ENCODE measurements around the gene SULT2A1.
"Not testable (repeated sequence)": the region's sequence is repeated elsewhere in the genome, so short reads cannot be mapped to it uniquely, and the experiment has no call there.

Gene SULT2A1

DNA sequence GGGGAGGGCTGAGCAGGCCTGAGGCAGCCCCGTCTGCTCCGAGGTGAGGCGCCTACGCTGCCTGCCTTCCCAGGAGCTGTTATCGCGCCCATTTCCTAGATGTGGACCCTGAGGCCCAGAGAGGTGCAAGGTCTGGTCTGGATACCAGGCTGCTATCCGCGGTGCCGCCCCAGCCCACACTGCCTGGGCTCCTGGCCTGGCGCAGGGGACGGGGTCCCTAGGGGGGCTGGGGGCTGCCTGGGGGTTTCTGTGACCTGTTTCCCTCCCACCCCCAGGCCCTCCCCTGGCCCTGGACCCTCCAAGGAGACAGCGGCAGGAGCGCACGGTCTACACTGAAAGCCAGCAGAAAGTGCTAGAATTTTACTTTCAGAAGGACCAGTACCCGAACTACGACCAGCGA, 26.3 kb downstream of the SULT2A1 start:
- not testable (repeated sequence) for DNase-seq

DNA sequence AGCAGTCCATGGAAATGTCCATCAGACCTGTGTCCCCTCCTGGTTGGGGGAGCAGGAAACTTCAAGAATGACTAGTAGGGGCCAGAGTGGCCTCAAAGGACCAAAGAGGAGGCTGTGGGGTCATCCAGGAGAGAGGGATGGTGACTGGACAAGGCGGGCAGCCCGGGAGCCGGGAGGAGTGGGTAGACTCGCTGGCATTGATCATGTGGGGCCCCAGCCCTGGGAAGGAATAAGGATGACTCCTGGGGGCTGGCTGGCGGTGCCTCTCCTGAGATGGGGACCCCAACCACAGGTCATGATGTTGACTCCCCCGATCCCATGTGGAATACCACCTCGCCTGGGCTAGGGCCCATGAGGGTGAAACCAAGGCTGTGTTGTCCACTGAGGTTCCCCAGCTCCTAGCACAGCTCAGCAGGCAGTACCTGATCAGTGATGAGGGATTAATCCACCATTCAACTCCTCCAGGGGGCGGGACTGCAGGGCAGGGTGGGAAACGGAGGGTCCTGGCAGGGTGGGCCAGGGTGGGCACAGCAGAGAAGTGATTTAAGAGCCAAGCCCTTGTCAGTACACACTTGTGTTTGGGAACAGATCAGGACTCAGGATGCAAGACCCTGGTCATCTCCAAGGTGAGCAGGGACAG, 27.3 kb downstream of the SULT2A1 start, which contains the start of gene TPRX2:
Gene TPRX2, plus strand, starts transcription at position 590 of the 640 bp plus-strand sequence. Its CDS starts 12 bp downstream, at position 602.
- DNase-seq = not testable (repeated sequence)

DNA sequence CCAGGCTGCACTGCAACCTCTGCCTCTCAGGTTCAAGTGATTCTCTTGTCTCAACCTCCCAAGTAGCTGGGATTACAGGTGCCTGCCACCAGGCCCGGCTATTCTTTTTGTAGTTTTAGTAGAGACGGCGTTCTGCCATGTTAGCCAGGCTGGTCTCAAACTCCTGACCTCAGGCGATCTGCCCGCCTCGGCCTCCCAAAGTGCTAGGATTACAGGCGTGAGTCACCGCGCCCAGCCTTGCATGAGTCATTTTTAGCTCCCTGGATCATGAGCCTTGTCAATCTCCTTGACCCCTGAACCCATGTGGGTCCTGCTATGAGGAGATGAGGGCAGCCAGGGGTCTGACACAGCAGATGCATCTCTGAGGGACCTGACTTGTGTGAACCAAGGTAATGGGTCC, 27.9 kb downstream of the SULT2A1 start:
- not testable (repeated sequence) for DNase-seq

DNA sequence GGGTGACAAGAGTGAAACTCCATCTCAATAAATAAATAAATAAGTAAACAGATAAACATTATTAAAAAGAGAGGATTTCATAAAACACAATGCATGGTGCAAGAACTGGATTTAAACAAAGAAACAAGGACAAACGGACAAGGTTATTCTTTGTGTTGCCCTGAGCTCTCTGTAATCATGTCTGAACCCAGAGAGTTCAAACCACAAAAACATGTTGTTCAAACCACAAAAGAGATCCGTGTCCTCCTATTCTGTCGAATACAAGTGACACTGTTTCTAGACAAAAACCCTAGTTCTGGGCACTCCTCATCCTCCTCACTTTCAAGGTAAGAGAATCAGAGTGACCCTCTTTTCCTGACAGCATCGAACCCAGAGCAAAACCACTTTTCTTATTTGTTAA, 31.7 kb downstream of the SULT2A1 start:
- DNase-seq = no peak

DNA sequence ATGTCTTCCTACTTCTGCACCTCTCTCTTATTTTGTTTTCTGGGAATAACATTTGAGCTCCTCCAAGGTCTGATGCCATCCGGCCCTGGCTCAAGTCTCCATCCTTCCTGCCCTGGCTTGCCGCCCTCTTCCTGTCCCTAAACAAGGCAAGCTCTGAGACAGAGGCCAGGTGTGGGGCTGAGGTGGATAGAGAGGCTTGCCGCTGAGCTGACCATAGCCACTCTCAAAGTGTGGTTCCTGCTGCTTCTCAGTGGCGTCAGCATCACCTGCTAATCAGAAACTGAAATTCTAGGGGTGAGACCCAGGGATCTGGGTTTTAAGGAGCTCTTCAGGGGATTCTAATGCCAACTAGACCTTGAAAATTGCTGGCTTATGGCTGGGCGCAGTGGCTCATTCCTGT, 33.1 kb downstream of the SULT2A1 start:
- no peak for DNase-seq

DNA sequence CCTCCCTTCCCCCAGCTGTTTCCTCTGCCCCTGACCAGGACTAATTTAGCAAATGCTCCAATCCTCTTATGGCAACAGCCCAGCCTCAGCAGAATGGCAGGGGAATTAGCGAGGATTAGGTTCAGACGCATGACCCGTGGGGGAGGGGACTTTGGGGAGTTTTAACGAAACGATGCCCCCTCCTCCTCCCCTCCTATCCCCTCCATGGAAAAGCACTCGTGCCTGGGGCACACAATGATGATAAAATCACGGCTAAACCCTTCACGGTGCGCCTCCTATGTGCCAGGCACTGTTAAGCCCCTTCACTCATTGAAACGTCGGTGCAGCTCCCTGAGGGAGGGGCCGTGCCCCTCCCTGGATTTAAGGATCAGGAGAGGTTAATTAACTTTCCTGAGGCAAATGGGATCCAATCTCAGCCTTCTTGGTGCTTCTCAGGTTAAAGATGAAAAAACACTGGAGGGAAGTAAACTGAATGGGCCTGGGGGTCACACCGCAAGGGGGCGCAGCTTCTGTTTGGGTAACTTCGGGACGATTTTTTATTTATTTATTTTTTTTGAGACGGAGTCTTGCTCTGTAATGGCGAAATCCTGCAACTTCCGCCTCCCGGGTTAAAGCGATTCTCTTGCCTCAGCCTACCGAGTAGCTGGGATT, 37.2 kb downstream of the SULT2A1 start:
- DNase-seq = no peak

DNA sequence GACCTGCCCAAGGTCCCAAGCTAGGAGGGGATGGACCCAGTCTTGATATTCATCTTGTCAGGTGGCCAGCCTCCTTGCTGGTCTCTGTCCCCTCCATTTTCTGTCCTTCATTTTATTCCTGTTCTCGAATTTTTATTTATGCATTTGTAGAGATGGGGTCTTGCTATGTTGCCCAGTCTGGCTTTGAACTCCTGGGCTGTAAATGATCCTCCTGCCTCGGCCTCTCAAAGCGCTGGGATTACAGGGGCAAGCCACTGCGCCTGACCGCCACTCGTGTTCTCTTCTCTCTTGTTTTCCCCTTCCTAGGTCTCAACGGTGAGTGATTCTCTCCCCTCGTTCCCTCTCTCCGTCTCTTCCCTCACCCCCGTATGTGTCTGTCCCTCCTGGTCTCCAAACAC, 37.7 kb downstream of the SULT2A1 start:
- DNase-seq = no peak

DNA sequence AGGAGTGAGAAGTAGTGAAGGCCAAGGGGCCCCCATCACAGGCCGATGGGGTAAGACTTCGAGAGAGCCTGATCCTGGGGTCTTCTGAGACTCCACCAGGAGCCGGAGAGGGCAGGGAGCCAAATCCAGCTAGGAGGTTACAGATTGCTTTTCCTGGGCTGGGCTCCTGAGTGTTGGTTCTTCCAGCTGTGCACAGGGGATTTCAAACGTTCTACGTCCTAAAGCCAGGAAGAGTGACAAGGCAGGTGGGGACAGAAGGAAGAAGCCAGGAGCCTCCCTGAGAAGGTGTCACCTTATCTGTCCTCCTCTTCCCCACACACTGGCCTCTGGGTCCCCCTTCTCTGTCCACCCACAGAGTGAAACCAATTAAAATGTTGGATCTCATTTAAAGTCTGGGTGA, 43.2 kb downstream of the SULT2A1 start:
- DNase-seq = no peak

DNA sequence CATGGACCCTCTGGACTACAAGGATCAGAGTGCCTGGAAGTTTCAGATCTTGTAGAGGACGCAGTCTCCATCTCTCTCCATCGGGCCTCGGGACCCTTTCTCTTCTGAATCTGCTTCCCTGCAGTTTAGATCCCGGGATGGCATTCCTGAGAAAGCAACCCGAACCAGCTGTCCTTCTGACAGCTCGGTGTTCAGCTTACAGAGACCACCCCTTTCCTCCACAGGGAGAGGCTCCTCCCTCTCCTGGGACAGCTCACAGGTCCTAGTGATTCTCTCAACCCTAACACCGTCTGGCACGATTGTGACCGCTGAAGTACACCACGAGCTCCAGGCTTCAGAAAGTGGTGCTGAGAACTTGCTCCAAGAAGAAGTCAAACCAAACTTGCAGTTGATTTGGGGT, 46.2 kb downstream of the SULT2A1 start:
- DNase-seq = no peak

DNA sequence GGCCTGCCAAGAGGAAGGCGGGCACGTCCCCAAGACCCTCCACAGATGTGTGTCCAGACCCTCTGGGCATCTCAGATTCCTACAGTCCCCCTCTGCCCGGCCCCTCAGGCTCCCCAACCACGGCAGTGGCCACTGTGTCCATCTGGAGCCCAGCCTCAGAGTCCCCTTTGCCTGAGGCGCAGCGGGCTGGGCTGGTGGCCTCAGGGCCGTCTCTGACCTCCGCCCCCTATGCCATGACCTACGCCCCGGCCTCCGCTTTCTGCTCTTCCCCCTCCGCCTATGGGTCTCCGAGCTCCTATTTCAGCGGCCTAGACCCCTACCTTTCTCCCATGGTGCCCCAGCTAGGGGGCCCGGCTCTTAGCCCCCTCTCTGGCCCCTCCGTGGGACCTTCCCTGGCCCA, 46.7 kb downstream of the SULT2A1 start:
- DNase-seq = no peak

DNA sequence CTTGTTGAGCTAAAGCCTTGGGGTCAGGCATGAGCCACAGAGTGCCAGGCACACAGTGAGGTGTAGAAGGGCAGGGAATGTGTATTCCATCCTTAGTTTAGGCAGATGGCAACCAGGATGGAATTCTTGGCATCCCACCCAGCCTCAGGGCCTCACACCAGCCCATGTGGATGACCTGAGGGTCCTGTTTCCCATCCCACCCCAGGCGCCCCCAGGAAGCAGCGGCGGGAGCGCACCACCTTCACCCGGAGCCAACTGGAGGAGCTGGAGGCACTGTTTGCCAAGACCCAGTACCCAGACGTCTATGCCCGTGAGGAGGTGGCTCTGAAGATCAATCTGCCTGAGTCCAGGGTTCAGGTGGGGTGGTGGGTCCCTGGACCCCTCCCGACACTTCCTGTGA, 50.1 kb downstream of the SULT2A1 start:
- no peak for DNase-seq

DNA sequence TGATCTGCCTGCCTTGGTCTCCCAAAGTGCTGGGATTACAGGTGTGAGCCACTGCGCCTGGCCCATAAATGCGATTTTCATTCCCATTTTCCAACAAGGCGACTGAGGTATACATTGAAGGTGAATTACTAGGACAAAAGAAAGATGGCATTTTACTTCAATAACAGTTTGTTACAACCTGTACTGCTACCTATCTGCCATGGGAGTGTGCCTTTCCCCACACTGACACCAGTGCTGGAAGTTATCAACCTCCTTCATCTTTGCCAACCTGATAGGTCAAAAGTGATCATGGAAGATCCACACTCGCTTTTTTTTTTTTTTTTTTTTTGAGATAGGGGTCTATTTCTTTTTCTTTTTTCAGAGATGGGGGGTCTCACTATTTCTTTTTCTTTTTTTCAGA, 53.4 kb downstream of the SULT2A1 start:
- DNase-seq = no peak

DNA sequence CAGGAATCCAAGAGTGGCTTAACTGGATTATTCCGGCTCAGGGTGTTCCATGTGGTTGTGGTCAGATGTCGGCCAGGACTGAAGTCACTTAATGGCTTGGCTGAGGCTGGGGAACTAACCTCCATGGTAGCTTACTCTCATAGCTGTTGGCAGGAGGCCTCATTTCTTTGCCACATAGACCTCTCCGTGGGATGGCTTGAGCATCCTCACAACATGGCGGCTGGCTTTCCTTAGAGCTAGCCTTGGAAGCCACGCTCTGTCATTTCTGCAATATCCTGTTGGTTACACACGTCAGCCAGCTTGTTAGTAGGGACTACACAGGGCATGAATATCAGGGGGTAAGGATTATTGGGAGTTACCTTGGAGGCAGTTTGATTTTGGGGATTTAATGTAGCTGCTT, 59.3 kb downstream of the SULT2A1 start:
- DNase-seq = no peak

DNA sequence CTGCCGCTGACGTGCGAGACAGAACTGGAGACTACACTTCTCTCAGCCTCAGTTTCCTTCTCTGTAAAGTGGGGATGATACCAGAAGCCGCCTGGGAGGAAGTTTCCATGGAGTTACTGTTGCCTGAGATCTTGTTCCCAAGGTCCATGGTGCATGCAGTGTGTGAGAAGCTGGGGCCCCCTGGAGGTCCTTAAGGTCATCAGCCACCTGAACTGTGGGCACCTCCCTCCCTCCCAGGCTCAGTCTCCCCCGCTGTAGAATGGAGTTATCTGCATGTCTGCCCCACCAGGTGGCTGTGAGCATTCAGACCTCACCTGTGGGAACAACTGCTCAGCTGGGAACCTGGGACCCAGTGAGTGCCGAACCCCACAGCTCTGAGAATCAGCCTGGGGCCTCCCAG, 61.7 kb downstream of the SULT2A1 start:
- no peak for DNase-seq

DNA sequence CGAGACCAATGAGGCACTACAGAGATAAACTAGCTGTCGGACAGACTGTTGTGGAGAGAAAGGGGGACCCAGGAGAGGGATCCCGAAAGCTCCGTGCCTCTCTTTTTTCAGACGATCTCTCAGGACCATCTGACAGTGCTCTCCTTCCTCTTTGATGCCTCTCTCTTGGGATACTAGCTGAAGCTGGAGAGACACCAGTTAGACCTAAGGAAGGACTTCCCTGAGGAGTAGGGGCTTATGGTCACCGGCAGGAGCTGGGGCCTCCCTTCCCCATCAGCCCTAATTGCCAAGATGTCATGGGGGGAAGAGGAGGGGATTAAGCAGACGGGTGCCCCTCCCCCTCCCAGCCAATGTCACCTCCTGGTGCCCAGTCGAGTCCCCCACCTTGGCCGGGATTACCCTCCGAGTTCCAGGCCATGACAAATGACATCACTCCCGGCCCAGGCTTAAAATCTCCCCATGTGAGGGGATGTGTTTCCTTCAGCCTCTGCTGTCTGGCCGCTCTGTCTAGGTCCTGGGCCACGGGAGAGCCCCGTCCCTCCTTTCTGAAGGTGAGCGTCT, 64.6 kb downstream of the SULT2A1 start, which contains the start of gene CRX:
Gene CRX, plus strand, starts transcription at position 478 of the 561 bp plus-strand sequence. CDS start 12,507 bp downstream, outside the sequence.
- DNase-seq = no peak

Measured in NCI-H345 (cell line).